HepG2 (cell line): ENCODE results near the gene LANCL1. TPM values are rescaled to one million over a fixed set of nuclear protein-coding genes. Genes with fewer than 3 reads are reported as not detected.

Experiments
- ERF ChIP-seq: IDR thresholded peaks from 2 replicates; pipeline ENCODE4 v1.6.1; 2018; ENCODE audit warnings: missing biosample characterization, missing genetic modification reagents
- FOSL1 ChIP-seq: sonication (generic); formaldehyde crosslinking; IDR thresholded peaks from 2 replicates; pipeline ENCODE4 v1.9.0; 2021; ENCODE audit warnings: missing genetic modification reagents, borderline replicate concordance
- FOXK2 ChIP-seq: fragments of 450-650 bp; IDR thresholded peaks from 2 replicates; pipeline ENCODE4 v1.6.1; 2016
- KDM2A ChIP-seq: sonication (generic); formaldehyde crosslinking; IDR thresholded peaks from 2 replicates; pipeline ENCODE4 v1.4.0; 2020; ENCODE audit warnings: low read depth, missing genetic modification reagents, borderline replicate concordance
- LRRFIP1 ChIP-seq: sonication (generic); formaldehyde crosslinking; conservative IDR thresholded peaks from 2 replicates; pipeline ENCODE4 v1.4.0; 2020; ENCODE audit warnings: missing genetic modification reagents
- MAF1 ChIP-seq: sonication (generic); formaldehyde crosslinking; IDR thresholded peaks from 2 replicates; pipeline ENCODE4 v1.5.0; 2020; ENCODE audit warnings: missing genetic modification reagents, borderline replicate concordance
- MNT ChIP-seq: fragments of 450-650 bp; IDR thresholded peaks from 2 replicates; pipeline ENCODE4 v1.6.1; 2016
- NFAT5 ChIP-seq: sonication (generic); formaldehyde crosslinking; IDR thresholded peaks from 2 replicates; pipeline ENCODE4 v1.4.0; 2020; ENCODE audit warnings: missing genetic modification reagents
- RAD51 ChIP-seq: fragments of 450-650 bp; IDR thresholded peaks from 2 replicates; pipeline ENCODE4 v1.6.1; 2016; ENCODE audit warnings: borderline replicate concordance
- RBFOX2 ChIP-seq: fragments of 200-400 bp; formaldehyde crosslinking; IDR thresholded peaks from 2 replicates; pipeline ENCODE4 v1.6.1; 2017; ENCODE audit warnings: low read depth, mild to moderate bottlenecking, low read length
- SIX1 ChIP-seq: sonication (generic); formaldehyde crosslinking; IDR thresholded peaks from 2 replicates; pipeline ENCODE4 v1.4.0; 2020; ENCODE audit warnings: missing genetic modification reagents, borderline replicate concordance
- TMF1 ChIP-seq: sonication (generic); formaldehyde crosslinking; IDR thresholded peaks from 2 replicates; pipeline ENCODE4 v1.8.1; 2022; ENCODE audit warnings: low read depth, missing genetic modification reagents
- U2AF1 ChIP-seq: fragments of 200-400 bp; formaldehyde crosslinking; optimal IDR thresholded peaks from 2 replicates; pipeline ENCODE3; 2017; ENCODE audit warnings: mild to moderate bottlenecking, low read depth, low read length
- ZMYM3 ChIP-seq: sonication (generic); formaldehyde crosslinking; IDR thresholded peaks from 2 replicates; pipeline ENCODE4 v1.5.1; 2020; ENCODE audit warnings: mild to moderate bottlenecking, missing genetic modification reagents
- ZNF274 ChIP-seq: sonication (generic); formaldehyde crosslinking; IDR thresholded peaks from 2 replicates; pipeline ENCODE4 v1.5.1; 2020; ENCODE audit warnings: mild to moderate bottlenecking, missing genetic modification reagents
- ZNF317 ChIP-seq: sonication (generic); formaldehyde crosslinking; IDR thresholded peaks from 2 replicates; pipeline ENCODE4 v1.5.0; 2020; ENCODE audit warnings: mild to moderate bottlenecking, missing genetic modification reagents
- ZNF513 ChIP-seq: sonication (generic); formaldehyde crosslinking; conservative IDR thresholded peaks from 2 replicates; pipeline ENCODE4 v1.5.0; 2020; ENCODE audit warnings: missing genetic modification reagents
- ZNF564 ChIP-seq: sonication (generic); formaldehyde crosslinking; IDR thresholded peaks from 2 replicates; pipeline ENCODE4 v1.8.1; 2023; ENCODE audit warnings: mild to moderate bottlenecking, missing genetic modification reagents
- ZNF614 ChIP-seq: IDR thresholded peaks from 2 replicates; pipeline ENCODE4 v1.6.1; 2018; ENCODE audit warnings: missing biosample characterization, missing genetic modification reagents, inconsistent platforms, borderline replicate concordance
- polyA plus RNA-seq, 8 experiments: library from polyadenylated mRNA; depleted of rRNA in 3 of 8; stranded (reverse) in 7 of 8; unstranded in 1 of 8; fragments of >200 nt; fragmentation: Illumina TruSeq in 4 of 8; extraction: Trizol in 4 of 8; gene quantifications; 2 replicates each; pipeline versions ENCODE4 v1.2.1 to v1.2.3, GENCODE V29; 2011 to 2016; ENCODE audit warnings: low read depth in 4 of 8, missing spikeins in 1 of 8, mixed read lengths in 1 of 8; ENCODE audit not compliant: insufficient read depth in 1 of 8
- total RNA-seq, 5 experiments: library from RNA; depleted of rRNA; stranded (reverse); fragments of >200 nt; fragmentation: Illumina TruSeq; extraction: Trizol; gene quantifications; 2 replicates each; pipeline ENCODE4 v1.2.3, GENCODE V29; 2016; ENCODE audit warnings: low read depth in 1 of 5
- TF ChIP-seq, protein P1 (sequence below): sonication (generic); formaldehyde crosslinking; IDR thresholded peaks from 2 replicates; pipeline ENCODE4 v1.4.0; 2020; ENCODE audit warnings: mild to moderate bottlenecking, missing genetic modification reagents

LANCL1 gene
- total and polyA plus RNA-seq, 2 of the 13 experiments (the other 11 are each of a cell fraction or from before 2014, with no cell fraction given): 53.5 to 67.7 TPM

DNA sequence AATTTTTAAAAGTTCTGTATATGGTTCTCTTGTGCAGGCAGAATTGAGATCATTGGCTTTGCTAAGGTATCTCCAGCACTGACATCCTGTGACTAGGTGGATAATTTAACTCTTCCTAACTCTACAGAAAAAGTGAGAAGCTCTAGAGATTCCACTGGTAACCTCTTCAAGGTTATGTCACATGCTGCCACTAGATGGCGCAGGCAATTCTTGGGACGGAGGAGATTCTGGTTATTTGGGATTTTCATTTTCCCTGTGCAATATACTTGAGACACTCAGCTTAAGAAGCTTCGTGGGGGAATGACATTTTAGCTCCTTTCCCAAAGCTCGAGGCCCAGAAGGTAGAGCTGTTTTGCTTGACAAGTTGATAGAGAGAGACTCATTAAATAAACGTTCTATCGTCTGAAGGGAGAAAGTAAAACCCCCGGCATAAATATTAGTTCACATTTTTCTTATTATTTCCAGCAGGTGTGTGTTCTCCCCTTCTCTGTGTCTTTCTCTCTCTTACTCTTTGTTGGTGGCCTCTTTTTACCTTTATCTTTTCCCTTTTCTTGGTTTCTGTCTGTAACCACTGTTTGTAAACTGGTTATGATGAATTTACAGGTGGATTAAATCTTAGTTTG is 26.6 kb upstream of the LANCL1 start (continued):
- TF ChIP-seq ZNF513 (CRISPR knock-in tag) (no peak), MNT (no peak), FOSL1 (CRISPR knock-in tag) (no peak), LRRFIP1 (no peak), SIX1 (CRISPR knock-in tag) (no peak), ZMYM3 (CRISPR knock-in tag) (no peak), ZNF564 (no peak), FOXK2 (no peak), U2AF1 (no peak), RBFOX2 (no peak), TMF1 (no peak), ZNF274 (no peak), ZNF317 (CRISPR knock-in tag) (no peak), ZNF614 (CRISPR knock-in tag) (no peak), KDM2A (CRISPR knock-in tag) (no peak), MAF1 (no peak), RAD51 (no peak), ERF (CRISPR knock-in tag) (0 out of 2 replicates have a peak, but pooled peaks have one; percentile 23), NFAT5 (CRISPR knock-in tag) (no peak)
- TF ChIP-seq, protein P1, sequence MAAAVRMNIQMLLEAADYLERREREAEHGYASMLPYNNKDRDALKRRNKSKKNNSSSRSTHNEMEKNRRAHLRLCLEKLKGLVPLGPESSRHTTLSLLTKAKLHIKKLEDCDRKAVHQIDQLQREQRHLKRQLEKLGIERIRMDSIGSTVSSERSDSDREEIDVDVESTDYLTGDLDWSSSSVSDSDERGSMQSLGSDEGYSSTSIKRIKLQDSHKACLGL (CRISPR knock-in tag): no peak
